GM21737 (cell line): ENCODE results near the gene FAM53B.
A peak's percentile ranks its signal among the peaks of the same experiment; 100 is the strongest.
"Not testable (repeated sequence)": the region's sequence is repeated elsewhere in the genome, so short reads cannot be mapped to it uniquely, and the experiment has no call there.

Source experiments
- ATAC-seq: cut with Tn5 transposase; IDR thresholded peaks from one replicate; pipeline ENCODE4 v1.9.1; 2021; ENCODE audit warnings: mild to moderate bottlenecking, moderate library complexity; ENCODE audit not compliant: unreplicated experiment

FAM53B gene, protein sequence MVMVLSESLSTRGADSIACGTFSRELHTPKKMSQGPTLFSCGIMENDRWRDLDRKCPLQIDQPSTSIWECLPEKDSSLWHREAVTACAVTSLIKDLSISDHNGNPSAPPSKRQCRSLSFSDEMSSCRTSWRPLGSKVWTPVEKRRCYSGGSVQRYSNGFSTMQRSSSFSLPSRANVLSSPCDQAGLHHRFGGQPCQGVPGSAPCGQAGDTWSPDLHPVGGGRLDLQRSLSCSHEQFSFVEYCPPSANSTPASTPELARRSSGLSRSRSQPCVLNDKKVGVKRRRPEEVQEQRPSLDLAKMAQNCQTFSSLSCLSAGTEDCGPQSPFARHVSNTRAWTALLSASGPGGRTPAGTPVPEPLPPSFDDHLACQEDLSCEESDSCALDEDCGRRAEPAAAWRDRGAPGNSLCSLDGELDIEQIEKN

DNA sequence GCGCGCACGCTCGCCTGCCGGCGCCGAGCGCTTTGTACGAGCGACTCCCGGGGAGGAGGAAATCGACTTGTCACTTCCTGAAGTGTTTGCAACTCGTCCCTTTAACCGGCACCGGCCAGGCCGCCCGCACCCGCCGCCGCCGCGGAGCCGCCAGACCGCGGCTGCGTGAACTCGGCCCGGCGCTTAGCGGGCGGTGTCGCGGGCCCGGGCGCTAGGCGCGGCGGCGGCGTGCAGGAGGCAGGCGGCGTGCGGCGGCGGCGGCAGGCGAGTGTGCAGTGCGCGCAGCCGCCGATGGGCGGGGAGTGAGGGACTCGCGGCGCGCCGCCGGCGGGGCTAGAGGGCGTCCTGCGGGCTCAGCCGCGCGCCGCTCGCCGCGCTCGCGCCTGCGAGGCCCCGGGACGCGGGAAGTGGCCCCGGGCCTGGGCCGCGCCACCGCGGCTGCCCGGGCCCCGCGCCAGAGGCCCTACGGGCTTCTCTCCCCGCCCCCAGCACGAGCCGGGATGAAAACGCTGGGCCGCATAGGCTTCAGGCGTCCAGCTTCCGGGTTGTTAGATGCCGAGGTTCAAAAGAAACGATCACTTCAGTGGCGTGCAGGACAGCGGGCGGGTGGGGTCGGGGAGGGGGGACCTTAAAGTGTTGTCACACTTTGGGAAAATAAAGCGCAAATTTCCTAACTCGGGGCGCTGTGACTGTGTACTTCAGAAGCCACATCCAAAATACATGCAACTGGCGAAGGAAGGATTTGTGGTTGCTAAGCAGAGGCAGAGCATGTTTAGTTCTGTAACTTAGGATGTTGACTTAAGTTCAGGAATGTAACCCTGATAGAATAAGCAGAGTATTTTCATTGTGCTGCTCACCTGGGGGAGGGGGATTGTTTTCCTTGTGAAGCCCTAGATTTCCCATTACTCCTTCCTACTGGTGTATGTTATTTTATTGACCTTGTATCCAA is at the start of gene FAM53B:
FAM53B (minus strand) TSS at position 277 of the 949 bp plus-strand sequence. CDS start 37,665 bp downstream, outside the sequence.
- ATAC-seq, result peak; percentile 61

- ATAC-seq, result no peak
Observed at GRCh38 chr10:124792998-124793352, 48.8 kb upstream of the FAM53B start.

- ATAC-seq, result peak; percentile 87
Observed at GRCh38 chr10:124791547-124792348, 47.6 kb upstream of the FAM53B start, which contains the start of gene EEF1AKMT2. EEF1AKMT2 (minus strand) TSS chr10:124791887; CDS start chr10:124791833, 54 bp downstream.

DNA sequence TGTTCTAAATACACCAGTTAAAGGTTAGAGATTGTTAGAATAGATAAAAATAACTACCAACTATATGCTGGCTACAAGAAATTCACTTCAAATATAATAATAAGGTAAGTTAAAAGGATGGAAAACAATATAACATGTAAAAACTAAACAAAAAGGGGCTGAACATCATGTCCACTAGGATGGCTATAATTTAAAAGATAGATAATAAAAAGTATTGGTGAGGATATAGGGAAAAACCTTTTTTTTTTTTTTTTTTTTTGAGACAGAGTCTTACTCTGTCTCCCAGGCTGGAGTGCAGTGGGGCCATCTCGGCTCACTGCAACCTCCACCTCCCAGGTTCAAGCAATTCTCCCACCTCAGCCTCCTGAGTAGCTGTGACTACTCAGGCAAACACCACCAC is 38.7 kb upstream of the FAM53B start:
- ATAC-seq, result not testable (repeated sequence)

DNA sequence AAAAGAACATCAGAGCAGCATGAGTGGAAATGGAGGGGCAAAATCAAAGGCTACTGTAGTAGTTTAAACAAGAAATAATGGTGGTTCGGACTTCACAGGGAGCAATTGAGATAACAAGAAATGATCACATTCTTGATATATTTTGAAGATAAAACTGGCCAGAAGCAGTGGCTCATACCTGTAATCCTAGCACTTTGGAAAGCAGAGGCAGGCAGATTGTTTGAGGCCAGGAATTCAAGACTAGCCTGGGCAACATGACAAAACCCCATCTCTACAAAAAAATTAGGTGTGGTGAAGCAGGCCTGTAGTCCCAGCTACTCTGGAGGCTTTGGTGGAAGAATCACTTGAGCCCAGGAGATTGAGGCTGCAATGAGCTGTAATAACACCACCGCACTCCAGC is 24.6 kb upstream of the FAM53B start:
- ATAC-seq, result no peak

- no peak for ATAC-seq
Observed at GRCh38 chr10:124765256-124765655, 21.1 kb upstream of the FAM53B start.

DNA sequence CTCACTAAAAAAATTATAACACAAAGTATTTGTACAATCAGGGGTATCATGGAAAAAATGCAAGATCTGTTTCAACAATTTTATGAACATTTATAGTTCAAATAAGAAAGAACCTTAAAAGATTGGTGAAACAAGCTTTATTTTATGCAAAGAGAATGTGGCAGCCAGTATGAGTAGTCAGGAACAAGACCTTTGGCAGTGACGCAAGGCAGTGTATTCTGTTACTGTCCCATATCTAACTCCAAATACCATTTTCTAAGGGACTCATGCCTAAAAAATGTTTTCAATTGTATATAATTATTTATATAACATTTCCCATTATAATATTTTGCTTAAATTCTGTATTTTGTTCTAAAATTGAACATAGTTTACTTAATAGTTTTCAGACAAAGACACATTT is 19.1 kb upstream of the FAM53B start:
- ATAC-seq, result no peak

DNA sequence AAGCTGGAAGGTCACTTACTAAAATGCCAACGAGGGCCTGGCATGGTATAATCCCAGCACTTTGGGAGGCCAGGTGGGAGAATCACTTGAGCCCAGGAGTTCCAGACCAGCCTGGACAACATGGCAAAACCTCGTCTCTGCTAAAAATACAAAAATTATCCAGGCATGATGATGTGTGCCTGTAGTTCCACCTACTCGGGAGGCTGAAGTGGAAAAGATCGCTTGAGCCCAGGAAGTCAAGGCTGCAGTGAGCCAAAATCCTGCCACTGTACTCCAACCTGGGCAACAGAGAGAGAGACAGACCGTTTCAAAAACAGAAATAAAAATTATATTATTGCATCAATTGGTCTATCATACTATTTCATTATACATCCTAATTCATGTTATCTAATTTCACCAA is 18.1 kb upstream of the FAM53B start:
- no peak for ATAC-seq

GRCh38 chr10:124756156-124756903 is 12.2 kb upstream of the FAM53B start:
- ATAC-seq, result no peak

GRCh38 chr10:124755581-124755980 is 11.4 kb upstream of the FAM53B start:
- ATAC-seq, result no peak

DNA sequence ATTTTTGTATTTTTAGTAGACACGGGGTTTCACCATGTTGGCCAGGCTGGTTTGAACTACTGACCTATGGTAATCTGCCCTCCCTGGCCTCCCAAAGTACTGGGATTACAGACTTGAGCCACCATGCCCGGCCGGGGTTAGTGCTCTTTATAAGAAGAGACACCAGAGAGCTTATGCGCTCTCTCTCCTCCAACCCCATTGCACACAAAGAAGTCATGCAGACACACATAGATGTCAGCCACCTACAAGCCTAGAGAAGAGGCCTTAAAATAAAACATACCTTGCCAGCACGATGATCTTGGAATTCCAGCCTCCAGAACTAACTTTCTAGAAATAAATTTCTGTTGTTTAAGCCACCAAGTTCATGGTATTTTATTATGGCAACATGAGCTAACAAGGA is 10.0 kb upstream of the FAM53B start:
- no peak for ATAC-seq

DNA sequence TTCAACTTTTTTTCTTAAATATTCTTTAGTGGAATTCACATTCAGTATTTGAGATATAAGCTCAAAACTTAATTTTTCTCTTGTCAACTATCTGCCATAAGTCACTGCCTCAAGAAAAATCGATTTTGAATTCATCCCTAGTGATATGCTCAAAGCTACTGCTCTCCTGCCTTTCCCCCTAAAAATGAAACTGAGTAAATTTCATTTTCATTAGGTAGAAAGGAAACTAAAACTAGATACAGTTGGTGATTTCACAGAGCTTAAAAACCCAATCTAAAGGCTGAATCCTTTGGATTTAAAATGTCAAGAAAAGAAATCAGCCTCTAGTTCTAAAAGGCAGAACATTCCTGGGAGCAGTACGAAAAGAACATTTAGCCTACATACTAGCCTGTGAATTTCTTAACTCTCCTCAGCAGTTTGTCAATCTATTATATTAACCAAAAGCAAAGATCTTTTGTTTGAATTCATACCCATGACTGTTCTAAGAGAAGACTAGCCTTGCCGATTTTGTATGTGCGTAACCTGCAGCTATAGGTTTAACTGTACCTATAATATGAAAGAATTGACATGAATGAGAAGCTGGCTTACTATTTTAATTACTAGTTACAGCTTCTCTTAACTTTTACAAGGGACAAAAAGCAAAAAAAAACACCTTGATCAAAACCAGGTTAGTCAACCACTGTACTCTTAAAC is 4.9 kb upstream of the FAM53B start:
- ATAC-seq, result no peak

DNA sequence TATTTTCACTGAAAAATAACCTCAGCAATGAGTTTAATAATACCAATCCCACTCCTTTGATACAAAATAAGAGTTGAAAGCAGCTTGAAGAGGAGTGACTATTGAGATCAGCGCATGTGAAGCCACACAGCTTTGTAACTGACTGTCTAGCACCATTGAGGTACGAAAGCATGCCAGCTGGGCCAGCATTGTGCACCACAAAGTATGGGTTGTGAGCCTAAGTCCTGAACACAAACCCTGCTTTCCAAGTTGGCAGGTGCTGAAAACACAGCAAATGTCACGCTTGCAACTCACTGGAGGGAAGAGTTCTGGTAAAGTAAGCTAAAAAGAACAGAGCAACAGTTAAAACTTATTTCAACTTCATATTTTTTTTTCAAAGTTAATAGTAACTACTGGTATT is 4.0 kb upstream of the FAM53B start:
- ATAC-seq, result no peak

DNA sequence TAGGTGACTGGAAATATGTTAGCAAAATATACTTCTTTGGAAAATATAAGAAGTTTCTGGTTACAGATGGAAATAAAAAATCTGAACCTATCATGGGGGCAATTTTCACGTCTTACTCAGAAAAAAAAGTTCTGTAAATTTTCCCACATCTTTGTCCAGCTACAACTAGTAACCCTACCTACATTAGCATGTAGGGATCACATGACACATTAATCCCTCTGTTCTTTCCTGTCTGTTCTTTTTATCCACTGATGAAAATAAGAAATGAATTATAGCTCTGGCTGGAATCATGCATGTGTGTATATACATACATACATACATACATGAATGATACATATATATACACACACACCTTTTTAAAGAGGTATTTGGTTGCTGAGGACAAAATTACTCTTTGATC is 3.6 kb upstream of the FAM53B start:
- no peak for ATAC-seq

- ATAC-seq, result no peak
Observed at GRCh38 chr10:124746992-124747391, 2.8 kb upstream of the FAM53B start.

DNA sequence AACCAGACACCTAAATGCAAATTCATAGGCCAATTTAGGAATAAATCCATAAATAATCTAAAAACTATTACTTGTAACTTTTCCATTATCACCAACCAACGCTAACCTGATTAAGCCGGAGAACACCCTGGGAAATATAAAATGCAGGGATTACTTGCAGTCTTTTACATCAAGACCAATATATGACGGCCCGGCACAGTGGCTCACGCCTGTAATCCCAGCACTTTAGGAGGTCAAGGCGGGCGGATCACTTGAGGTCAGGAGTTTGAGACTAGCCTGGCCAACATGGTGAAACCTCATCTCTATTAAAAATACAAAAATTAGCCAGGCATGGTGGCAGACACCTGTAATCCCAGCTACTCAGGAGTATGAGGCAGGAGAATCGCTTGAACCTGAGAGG is 2.3 kb upstream of the FAM53B start:
- ATAC-seq, result not testable (repeated sequence)

DNA sequence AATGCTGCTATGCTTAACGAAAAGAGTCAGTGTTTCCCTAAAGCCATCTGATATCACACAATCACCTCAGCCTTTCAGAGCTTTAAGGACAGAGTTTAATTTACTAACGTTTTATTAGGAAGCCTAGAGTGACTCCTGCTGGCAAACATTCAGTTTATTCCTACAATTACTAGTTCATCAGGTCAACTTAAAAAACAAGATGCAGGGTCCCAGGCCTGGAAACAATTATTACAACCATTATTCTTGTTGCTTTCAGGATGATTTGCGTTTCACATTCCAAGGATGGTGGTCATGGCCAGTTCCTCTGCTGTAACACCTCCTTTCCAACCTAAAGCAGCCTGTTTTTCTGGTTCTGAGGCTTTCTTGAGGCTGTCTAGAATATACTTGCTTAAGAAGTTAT is 1.5 kb upstream of the FAM53B start:
- ATAC-seq, result no peak

DNA sequence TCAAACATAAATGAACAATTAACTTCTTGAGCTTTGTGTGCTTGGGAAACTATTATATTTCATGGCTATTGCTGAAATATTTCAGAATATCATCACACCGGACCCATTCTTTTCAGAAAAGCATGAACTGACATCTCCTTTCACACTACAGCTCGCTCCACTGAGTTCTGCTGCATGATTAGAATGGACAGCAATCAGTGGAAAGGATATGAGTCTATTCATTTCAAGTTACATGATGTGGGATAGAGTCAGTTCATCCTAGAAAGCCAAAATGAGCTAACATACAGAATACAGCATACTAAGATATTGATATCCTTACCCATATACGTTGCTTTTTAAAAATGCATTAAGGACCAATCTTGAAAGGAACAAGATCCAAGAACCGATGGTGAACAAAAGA is 1.1 kb upstream of the FAM53B start:
- ATAC-seq, result no peak
